Measurements from ENCODE around the gene SKAP1. TPM values are rescaled to one million over a fixed set of nuclear protein-coding genes. Genes with fewer than 3 reads are reported as not detected.

SKAP1 gene
- total and polyA plus RNA-seq, 8 donors, result 2.4 to 4.4 (median 3.2) TPM; not detected in 2

GRCh38 chr17:48194097-48194550 lies 235.9 kb downstream of the SKAP1 start:
- 61 to 76% (median 69%) methylated on average over 5 of the region's 5 CpGs for WGBS, 5 donors
- Histone ChIP-seq H3K27me3 (peaks cover 0 to 38% (median 0%) of the 10 kb centered on the region in 3 donors), H3K9me3 (no peaks in the 10 kb centered on the region), H3K27ac (no peak overlapping the region), H3K4me3 (no peak overlapping the region), H3K36me3 (no peaks in the 10 kb centered on the region), H3K4me1 (peaks cover 0 to 7% (median 2%) of the 10 kb centered on the region in 4 donors)
- TF ChIP-seq EP300 (IDR thresholded peaks at IDR 0.05) (no peak), POLR2AphosphoS5 (IDR thresholded peaks at IDR 0.05) (no peak), CTCF (IDR thresholded peaks at IDR 0.05) (no peak), POLR2A (IDR thresholded peaks at IDR 0.05) (no peak)
- intact Hi-C loops (cut with DNase I; ENCODE audit: low total_unique reads), result no loop called here
- no peak for DNase-seq

- TF ChIP-seq POLR2AphosphoS5 (IDR thresholded peaks at IDR 0.05), result no peak
- TF ChIP-seq POLR2A (IDR thresholded peaks at IDR 0.05), result no peak
- no peak for TF ChIP-seq EP300 (IDR thresholded peaks at IDR 0.05)
- TF ChIP-seq CTCF (IDR thresholded peaks at IDR 0.05), result no peak
Observed at GRCh38 chr17:48192321-48192731, 237.7 kb downstream of the SKAP1 start.

GRCh38 chr17:48191362-48191761 lies 238.7 kb downstream of the SKAP1 start:
- no peak for DNase-seq
- H3K9me3 ChIP-seq, result no peaks in the 10 kb centered on the region
- peaks cover 0 to 38% (median 12%) of the 10 kb centered on the region in 3 donors for H3K27me3 ChIP-seq
- H3K27ac ChIP-seq, result no peak overlapping the region
- H3K4me3 ChIP-seq, result no peak overlapping the region
- 87 to 98% (median 93%) methylated on average over 1 of the region's 1 CpG for WGBS, 5 donors
- intact Hi-C loops (cut with DNase I; ENCODE audit: low total_unique reads), result no loop called here
- no peaks in the 10 kb centered on the region for H3K36me3 ChIP-seq
- no peaks in the 10 kb centered on the region for H3K4me1 ChIP-seq
- no peak for TF ChIP-seq POLR2AphosphoS5 (IDR thresholded peaks at IDR 0.05)
- no peak for TF ChIP-seq CTCF (IDR thresholded peaks at IDR 0.05)
- TF ChIP-seq POLR2A (IDR thresholded peaks at IDR 0.05), result no peak
- no peak for TF ChIP-seq EP300 (IDR thresholded peaks at IDR 0.05)

More at GRCh38 chr17:48192321-48192731, 237.7 kb downstream of the SKAP1 start:
- Histone ChIP-seq H3K4me3 (no peak overlapping the region), H3K9me3 (no peaks in the 10 kb centered on the region), H3K4me1 (no peaks in the 10 kb centered on the region), H3K27me3 (peaks cover 0 to 39% (median 9%) of the 10 kb centered on the region in 3 donors), H3K36me3 (no peaks in the 10 kb centered on the region), H3K27ac (no peak overlapping the region)
- no peak for DNase-seq
- intact Hi-C loops (cut with DNase I; ENCODE audit: low total_unique reads), result no loop called here
- 46 to 55% (median 52%) methylated on average over 4 of the region's 4 CpGs for WGBS, 5 donors

- Histone ChIP-seq H3K4me1 (no peaks in the 10 kb centered on the region), H3K36me3 (no peaks in the 10 kb centered on the region), H3K4me3 (no peak overlapping the region), H3K9me3 (no peaks in the 10 kb centered on the region), H3K27me3 (peaks cover 0 to 42% (median 12%) of the 10 kb centered on the region in 3 donors), H3K27ac (no peak overlapping the region)
- WGBS, 5 donors, result 89 to 96% (median 92%) methylated on average over 8 of the region's 8 CpGs
- intact Hi-C loops (cut with DNase I; ENCODE audit: low total_unique reads), result no loop called here
- TF ChIP-seq EP300 (IDR thresholded peaks at IDR 0.05) (no peak), POLR2A (IDR thresholded peaks at IDR 0.05) (no peak), POLR2AphosphoS5 (IDR thresholded peaks at IDR 0.05) (no peak), CTCF (IDR thresholded peaks at IDR 0.05) (no peak)
- no peak for DNase-seq
Observed at GRCh38 chr17:48190871-48191270, 239.1 kb downstream of the SKAP1 start.

Data from stomach (tissue), 9 donors.